Fibroblast of skin of abdomen (primary cell): Measurements from ENCODE around the gene PTCSC3. TPM values are rescaled to one million over a fixed set of nuclear protein-coding genes. Genes with fewer than 3 reads are reported as not detected.

Experiments used
- DNase-seq: peaks from one replicate; pipeline ENCODE4 v3.0.0-alpha.2; 2013
- polyA plus RNA-seq, 2 experiments: library from polyadenylated mRNA; unstranded; fragments of 120-200 nt; gene quantifications; one replicate each; pipeline ENCODE4 v1.2.1, GENCODE V29; 2013; ENCODE audit not compliant: insufficient read length in 2 of 2

Gene PTCSC3
- not detected for polyA plus RNA-seq (2013, experiment 1 of 2; ENCODE audit: insufficient read length)
- not detected for polyA plus RNA-seq (2013, experiment 2 of 2; ENCODE audit: insufficient read length)

- DNase-seq: peak; percentile 50
These were observed at the start of gene PTCSC3 for GRCh38 chr14:36176524-36176923. PTCSC3 (minus strand) TSS chr14:36176722.

DNA sequence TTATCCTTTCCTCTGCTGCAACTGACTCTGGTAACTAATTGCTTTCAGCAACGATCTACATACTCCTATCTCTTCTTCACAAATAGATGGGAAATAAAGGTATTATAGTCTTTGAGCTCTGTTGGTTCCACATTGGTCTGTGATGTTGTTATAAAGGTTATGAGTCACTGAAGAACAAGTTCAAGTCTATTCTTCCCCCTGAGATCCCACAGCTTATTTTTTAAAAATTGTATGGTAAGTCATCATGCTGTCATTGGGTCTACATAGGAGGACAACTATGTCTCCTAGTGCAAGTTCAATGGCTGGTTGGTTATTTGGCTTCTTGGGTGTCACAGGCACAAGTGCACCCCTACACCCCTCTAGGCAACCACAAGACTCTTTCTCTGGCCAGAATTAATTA is 49.6 kb upstream of the PTCSC3 start:
- DNase-seq: no peak

- DNase-seq: no peak
These were observed 47.7 kb upstream of the PTCSC3 start for GRCh38 chr14:36224176-36224575.

DNA sequence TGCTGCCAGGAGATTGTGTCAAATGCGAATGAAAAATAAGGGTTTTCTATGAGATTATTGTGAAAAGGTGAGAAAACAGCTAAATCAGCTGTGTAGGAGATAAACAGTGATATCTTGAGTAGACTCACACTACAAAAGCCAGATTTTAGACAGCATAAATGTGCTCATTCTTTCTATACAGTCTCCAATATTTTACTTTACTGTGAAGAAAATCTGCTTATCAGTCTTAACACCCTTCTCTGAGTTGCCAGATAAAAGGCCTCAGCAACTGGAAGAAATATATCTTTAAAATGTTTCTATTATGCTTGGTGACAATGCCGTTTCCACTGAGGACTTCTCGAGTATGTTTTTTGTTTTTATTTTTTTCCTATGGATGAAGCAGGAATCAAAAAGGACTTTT is 47.0 kb upstream of the PTCSC3 start:
- DNase-seq: no peak

- no peak for DNase-seq
These were observed 46.5 kb upstream of the PTCSC3 start for GRCh38 chr14:36222952-36223468.

DNA sequence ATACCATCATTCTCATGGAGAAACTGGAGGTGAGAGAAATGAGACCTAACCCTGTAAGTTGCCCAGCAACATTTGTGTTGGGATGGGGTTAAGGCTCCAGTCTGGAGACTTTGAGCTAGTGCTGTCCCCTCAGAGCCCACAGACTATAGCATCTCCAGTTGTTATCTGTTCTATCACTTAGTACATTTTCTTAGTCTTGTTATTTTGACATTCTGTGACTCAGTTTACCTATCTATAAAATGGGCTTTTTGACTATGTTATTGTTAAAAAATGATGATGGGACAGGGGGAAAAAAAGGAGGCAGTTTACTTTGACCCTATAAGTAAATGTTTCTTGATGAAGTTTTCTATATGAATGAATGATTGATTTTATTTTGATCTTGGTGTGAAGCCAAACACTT is 45.8 kb upstream of the PTCSC3 start:
- DNase-seq: no peak

- DNase-seq: no peak
These were observed 44.6 kb upstream of the PTCSC3 start for GRCh38 chr14:36221112-36221511.

DNA sequence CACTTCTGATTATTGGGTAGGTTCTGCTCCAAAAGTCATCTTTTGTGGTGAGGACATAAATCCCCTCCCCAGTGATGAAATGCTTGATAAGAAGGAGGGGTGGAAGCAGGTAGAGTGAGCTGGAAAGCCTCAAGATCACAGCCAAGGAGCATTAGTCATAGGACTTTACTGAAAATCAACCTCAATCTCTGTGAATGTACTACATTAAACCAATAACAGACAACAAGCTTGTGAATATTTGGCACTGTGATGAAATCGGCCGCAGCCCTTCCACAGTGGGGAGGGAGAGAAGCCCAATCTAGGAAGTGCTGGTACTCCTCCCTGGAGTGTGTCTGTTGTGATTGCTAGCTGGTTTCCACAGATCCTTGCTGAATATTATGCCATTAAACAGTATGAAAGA is 41.2 kb upstream of the PTCSC3 start:
- DNase-seq: no peak

DNA sequence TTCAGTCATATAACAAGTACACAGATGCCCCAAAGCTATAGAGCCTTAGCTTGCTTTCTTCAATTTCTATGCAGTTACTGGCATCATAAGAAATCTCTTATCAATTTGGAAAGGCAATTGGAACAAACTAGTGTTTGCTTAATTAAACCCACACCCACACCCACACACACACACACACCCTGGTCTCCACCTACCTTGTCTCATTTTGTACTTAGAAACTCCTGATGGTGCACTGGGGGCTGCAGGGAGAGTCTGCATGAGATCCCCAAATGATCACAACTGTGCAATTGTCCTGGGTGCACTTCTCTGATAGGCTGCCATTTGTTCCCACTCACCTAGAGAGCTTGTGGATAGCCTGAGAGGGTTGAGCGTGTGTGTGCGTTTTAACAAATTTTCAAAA is 40.5 kb upstream of the PTCSC3 start:
- no peak for DNase-seq

DNA sequence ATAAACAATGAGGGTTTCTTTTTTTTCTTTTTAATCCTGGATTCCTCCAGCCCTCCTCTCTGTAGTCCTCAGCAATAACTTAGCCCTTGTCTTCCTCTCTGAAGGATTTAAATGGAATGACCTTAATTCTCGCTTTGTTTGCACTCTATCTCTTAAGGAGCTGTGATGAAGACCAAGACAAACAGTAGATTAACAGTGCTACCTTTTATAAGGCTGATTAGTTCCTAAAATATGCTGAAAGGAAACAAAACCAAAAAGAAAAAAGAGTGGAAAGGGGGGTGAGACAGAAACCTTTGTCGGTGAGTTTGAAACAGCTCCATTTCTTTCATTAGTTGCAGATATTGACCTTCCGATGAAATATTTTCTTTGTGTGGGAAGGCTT is 38.7 kb upstream of the PTCSC3 start:
- no peak for DNase-seq

DNA sequence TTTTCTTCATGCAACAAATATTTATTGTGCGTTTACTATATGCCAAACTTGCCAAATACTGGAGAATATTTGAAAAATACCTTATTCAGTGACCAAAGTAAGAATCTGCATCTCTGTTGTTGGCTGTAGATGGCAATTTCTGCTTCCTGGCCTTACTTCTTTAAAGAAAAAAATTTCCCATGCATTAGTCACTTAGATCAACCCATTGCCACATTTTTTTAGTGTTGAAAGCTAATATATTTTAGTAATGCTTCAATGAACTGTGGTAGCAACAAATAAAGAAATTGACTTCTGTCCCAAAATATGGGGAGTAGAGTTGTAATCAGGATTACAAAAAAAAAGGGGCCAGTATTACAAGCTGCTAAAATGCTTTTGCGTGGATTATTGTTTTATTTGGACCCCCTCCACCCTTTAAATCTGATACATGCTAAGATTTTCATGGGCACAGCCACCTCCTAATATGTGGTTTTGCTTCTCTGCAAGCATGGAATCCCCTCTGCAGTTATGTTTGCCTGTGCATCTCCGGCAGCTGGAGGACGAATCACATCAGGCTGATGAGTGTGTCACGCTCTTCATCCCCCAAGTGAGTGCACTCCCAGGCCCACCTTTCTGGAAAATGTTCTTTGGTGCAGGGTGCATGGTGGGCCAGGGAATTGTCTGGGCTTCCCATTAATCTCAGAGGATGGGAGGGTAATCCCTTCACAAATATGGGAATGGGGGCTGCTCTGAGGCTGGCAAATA is 38.1 kb upstream of the PTCSC3 start:
- no peak for DNase-seq

- no peak for DNase-seq
These were observed 36.5 kb upstream of the PTCSC3 start for GRCh38 chr14:36212987-36213386.

DNA sequence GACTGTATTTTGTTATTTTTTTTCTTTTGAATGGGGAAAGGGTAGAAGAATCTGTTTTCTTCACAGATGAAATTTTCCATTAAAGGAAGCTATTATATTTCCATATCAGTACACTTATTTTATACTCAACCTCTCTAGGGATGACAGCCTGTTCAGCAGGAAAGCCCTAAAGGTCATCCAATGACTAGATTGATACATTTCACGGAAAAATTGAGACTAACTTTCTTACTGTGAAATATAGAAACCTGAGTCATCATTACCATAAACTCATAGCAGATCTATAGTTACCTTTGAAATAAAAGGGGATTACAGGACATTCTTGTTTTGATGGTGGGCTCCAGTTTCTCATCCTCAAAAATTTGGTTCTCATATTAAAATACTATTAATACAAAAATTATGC is 36.1 kb upstream of the PTCSC3 start:
- DNase-seq: no peak

DNA sequence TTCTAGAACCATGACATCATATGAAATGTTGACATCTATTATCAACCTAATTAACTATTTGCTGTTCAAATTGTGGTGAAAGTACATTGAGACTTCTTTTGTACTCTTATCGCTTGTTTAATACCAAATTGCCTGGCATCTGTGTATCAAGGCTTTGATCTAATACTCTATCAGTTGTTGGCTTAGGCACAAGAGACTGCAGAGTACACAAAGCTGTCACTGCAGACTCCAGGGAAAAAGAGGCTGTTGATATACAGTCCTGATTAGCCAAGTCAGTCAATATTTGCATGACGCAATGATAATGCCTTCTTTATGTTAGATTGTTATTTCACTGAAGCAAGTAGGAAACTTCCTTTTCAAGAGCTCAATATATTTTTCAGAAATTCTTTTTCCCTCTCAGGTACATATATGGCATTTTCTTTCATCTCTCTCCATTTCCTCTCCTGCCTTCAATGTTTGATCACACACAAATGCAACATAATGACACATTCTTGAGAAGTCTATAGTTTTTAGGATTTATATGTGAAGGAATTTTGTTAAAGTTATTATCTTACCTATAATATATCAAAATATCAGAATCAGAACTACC is 32.3 kb upstream of the PTCSC3 start:
- DNase-seq: no peak

DNA sequence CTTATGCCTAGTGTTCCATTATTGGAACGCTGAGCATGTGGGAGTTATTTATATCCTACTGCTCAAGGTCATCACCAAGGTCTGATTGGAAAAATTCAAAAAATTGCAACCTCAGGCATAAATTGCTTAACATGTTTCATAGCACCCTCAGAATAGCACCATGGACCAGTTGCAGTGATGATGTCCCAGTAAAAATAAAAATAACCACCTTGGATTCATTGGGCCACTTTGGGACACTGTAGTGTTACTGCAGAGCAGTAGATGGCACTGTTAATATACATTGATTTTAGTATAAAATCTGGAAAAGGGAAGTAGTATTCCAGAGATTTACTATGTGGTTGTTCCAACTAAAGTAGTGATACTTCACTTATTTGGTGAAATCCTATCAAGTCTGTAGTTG is 31.0 kb upstream of the PTCSC3 start:
- DNase-seq: no peak

GRCh38 chr14:36204461-36205073 is 28.0 kb upstream of the PTCSC3 start:
- no peak for DNase-seq

GRCh38 chr14:36198378-36198777 is 21.9 kb upstream of the PTCSC3 start:
- DNase-seq: no peak

DNA sequence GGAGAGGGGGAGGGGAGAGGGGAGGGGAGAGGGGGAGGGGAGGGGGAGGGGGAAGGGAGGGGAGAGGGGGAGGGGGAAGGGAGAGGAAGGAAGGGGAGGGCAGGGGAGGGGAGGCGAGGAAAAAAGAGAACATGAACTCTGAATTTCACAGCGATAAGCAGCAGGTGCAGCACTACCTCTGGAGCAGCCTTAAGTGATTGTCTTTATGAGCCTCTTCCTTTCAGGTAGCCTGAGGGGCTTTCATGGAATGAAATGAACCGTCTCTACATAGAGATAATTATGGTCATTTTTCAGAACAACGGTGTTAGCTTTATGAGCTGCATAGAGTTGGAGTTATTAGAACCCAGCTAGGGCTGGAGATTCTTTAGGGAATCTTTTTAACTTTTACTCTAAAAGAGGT is 18.1 kb upstream of the PTCSC3 start:
- DNase-seq: no peak

- no peak for DNase-seq
These were observed 16.0 kb upstream of the PTCSC3 start for GRCh38 chr14:36192530-36192929.

DNA sequence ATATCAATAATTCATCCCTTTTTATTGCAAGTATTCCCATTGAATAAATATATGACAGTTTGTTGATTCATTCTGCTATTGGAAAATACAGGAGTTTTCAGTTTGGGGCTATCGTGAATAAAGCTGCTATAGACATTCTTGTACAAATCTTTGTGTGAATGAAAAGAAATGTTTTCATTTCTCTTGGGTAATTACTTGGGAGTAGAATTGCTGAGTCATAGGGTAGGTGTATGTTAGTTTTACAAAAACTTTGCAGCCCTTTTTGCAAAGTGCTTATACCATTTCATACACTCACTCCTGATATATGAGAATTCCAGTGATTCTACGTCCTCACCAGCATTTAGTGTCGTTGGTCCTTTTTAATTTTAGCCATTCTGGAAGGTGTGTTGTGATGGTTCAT is 6.9 kb upstream of the PTCSC3 start:
- no peak for DNase-seq

- DNase-seq: no peak
These were observed 4.9 kb upstream of the PTCSC3 start for GRCh38 chr14:36181417-36181816.

DNA sequence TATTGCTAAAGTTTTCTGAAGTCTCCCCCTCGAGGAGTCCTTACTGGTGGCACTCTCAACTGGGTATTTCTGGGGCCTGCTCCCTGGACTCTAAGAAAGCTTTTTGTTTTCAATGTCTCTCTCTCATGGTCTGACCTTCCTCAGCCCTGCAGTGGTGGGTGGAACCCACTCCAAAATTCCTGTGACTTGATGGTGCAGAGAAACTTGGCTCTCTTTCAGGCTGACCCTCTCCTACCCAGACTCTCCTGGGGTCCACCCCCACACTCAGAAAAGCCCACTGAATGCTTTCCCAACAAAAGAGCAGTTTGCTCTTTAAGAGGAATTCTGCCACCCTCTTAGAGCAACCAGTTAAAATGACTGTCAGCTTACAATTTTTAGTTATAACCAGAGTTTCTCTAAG is 967 bp upstream of the PTCSC3 start:
- DNase-seq: no peak

DNA sequence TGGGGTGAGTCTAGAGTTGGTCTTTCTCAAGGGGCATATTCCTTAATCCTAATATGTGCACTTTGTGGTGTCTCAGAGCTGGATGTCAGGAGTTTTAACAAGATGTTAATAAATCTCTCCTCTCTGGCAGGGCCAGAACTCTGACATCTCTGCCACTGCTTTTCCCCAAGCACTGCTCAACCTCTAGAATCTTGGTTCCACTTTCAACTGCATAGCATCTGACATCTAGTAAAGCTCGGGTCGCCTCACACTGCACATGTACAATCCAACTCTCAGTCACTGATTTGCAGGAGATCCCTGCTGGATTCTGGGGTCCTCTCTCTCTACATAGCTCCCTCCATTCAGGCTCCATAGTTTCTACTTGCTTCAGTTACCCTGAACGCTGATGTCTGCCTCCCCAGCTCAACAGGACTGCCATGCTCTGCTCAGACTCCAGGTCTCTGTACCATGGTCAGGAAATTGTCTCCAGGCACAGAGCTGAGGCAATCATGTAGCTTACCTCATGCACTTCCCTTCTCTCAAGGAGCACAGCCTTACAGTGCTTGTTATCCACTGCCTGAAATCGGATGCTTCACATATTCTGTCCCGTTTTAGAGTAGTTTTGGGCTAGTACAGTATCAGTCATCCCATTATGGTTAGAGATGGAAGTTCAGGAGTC is 1.6 kb downstream of the PTCSC3 start:
- no peak for DNase-seq
